NCI-H226 (cell line): ENCODE measurements around the gene COL27A1.
A peak's percentile ranks its signal among the peaks of the same experiment; 100 is the strongest.
"Not testable (repeated sequence)": the region's sequence is repeated elsewhere in the genome, so short reads cannot be mapped to it uniquely, and the experiment has no call there.

Experiments
- DNase-seq: peaks from one replicate; pipeline ENCODE4 v3.0.0-alpha.2; 2015

COL27A1 gene

GRCh38 chr9:114328937-114329624, 173.7 kb downstream of the COL27A1 start:
- DNase-seq: not testable (repeated sequence)

GRCh38 chr9:114329625-114330022, 174.3 kb downstream of the COL27A1 start, which contains the start of gene ORM2:
ORM2 (plus strand) TSS chr9:114329869; CDS start chr9:114329905, 36 bp downstream.
- not testable (repeated sequence) for DNase-seq

GRCh38 chr9:114330636-114331035, 175.3 kb downstream of the COL27A1 start:
- DNase-seq: no peak

- DNase-seq: not testable (repeated sequence)
Observed at GRCh38 chr9:114331229-114332195, 176.2 kb downstream of the COL27A1 start.

- not testable (repeated sequence) for DNase-seq
Observed at GRCh38 chr9:114332474-114333040, 177.2 kb downstream of the COL27A1 start.

- not testable (repeated sequence) for DNase-seq
Observed at GRCh38 chr9:114333718-114334117, 178.4 kb downstream of the COL27A1 start.

- no peak for DNase-seq
Observed at GRCh38 chr9:114334490-114334889, 179.2 kb downstream of the COL27A1 start.

- no peak for DNase-seq
Observed at GRCh38 chr9:114335745-114336144, 180.4 kb downstream of the COL27A1 start.

GRCh38 chr9:114336157-114336556, 180.8 kb downstream of the COL27A1 start:
- DNase-seq: no peak

- DNase-seq: no peak
Observed at GRCh38 chr9:114336699-114337395, 181.5 kb downstream of the COL27A1 start.

- DNase-seq: no peak
Observed at GRCh38 chr9:114338187-114338586, 182.8 kb downstream of the COL27A1 start.

GRCh38 chr9:114339130-114339908, 184.0 kb downstream of the COL27A1 start:
- peak; percentile 29 for DNase-seq

- no peak for DNase-seq
Observed at GRCh38 chr9:114341152-114341830, 186.0 kb downstream of the COL27A1 start.

GRCh38 chr9:114341991-114342390, 186.7 kb downstream of the COL27A1 start:
- no peak for DNase-seq

- DNase-seq: no peak
Observed at GRCh38 chr9:114342755-114343440, 187.6 kb downstream of the COL27A1 start.

GRCh38 chr9:114343471-114344187, 188.3 kb downstream of the COL27A1 start:
- no peak for DNase-seq

- DNase-seq: no peak
Observed at GRCh38 chr9:114344188-114344566, 188.8 kb downstream of the COL27A1 start.

GRCh38 chr9:114344692-114345091, 189.4 kb downstream of the COL27A1 start:
- DNase-seq: no peak

- DNase-seq: no peak
Observed at GRCh38 chr9:114345493-114346065, 190.2 kb downstream of the COL27A1 start.

GRCh38 chr9:114346146-114346545, 190.8 kb downstream of the COL27A1 start:
- DNase-seq: no peak
